Upper lobe of right lung (tissue), 1 donor: Measurements from ENCODE around the gene RPSA. TPM values are rescaled to one million over a fixed set of nuclear protein-coding genes. Genes with fewer than 3 reads are reported as not detected.

Source experiments
- ATAC-seq: fragments of 200-7000 bp; cut with Tn5 transposase; one replicate; pipeline ENCODE4 v1.9.1; 2020; ENCODE audit warnings: mild to moderate bottlenecking, moderate library complexity
- DNase-seq: peaks from one replicate; pipeline ENCODE4 v3.0.0-alpha.2; 2020
- H3K27ac ChIP-seq: fragments of 200-600 bp; one replicate; pipeline ENCODE4 v1.8.0; 2022
- H3K27me3 ChIP-seq: fragments of 200-600 bp; one replicate; pipeline ENCODE4 v1.8.0; 2022; ENCODE audit warnings: mild to moderate bottlenecking
- H3K36me3 ChIP-seq: fragments of 200-600 bp; one replicate; pipeline ENCODE4 v1.8.0; 2022
- H3K4me1 ChIP-seq: fragments of 200-600 bp; one replicate; pipeline ENCODE4 v1.8.0; 2022
- H3K4me3 ChIP-seq: fragments of 200-600 bp; one replicate; pipeline ENCODE4 v1.8.0; 2022; ENCODE audit warnings: mild to moderate bottlenecking
- H3K9me3 ChIP-seq: fragments of 200-600 bp; one replicate; pipeline ENCODE4 v1.8.0; 2022
- CTCF ChIP-seq: fragments of 200-600 bp; IDR thresholded peaks from one replicate; pipeline ENCODE4 v1.8.0; 2022; ENCODE audit warnings: antibody characterized with exemption
- intact Hi-C: fragments of 100-400 bp; cut with DNase I; formaldehyde crosslinking; loops from one replicate; pipeline ENCODE4 v1.11.0; 2022
- total RNA-seq: library from RNA; stranded (reverse); fragmentation: NEBNext Ultra II Directional; extraction: Animal tissue kit (Norgen Biotek cat#: 25700); gene quantifications from one replicate; pipeline ENCODE4 v1.2.1, GENCODE V29; 2021
- donor health status: DM: no; HTN: yes; CAD: no; lungs with severe emphysema.

The RPSA gene
- total RNA-seq, 1 donor from 2014 or later, result 732 TPM

- ATAC-seq (no peak), DNase-seq (no peak)
- no peaks in the 10 kb centered on the region for H3K36me3 ChIP-seq
- H3K27me3 ChIP-seq, result no peaks in the 10 kb centered on the region
- no peaks in the 10 kb centered on the region for H3K4me1 ChIP-seq
- intact Hi-C loops, result no loop called here
- no peak for TF ChIP-seq CTCF
- no peak overlapping the region for H3K27ac ChIP-seq
- H3K9me3 ChIP-seq, result no peaks in the 10 kb centered on the region
- no peak overlapping the region for H3K4me3 ChIP-seq
These were observed 33.7 kb upstream of the RPSA start for GRCh38 chr3:39372833-39373232.

DNA sequence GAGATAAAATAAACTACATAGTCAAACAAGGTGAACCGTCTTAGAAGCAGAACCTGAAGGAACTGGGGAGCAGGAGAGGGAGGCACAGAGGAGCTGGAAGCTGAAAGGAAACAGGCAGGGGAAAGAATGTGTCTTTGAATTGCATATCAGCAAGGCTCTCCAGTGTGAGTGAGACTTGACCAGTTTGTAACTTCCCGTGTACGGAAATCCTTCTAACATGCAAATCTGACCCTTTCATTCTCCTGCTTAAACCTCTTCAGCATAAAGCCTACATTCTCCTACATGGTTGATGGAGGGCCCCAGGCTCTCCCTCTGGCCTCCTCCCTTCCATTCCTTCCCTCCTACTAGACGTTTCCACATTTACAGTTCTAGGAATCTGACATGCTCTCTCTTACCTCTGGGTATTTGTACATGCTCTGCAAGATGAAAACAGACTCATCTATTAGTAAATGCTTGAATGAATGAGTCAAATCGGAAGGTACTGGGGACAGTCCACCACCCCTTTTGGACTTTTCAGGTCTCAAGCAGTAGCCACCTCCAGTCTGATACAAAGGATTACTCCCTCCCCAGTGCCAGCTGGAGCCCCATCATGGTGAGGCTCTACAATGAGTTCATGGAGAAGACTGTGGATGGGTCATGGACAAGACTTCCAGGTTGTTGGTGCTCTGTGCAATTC lies 29.4 kb upstream of the RPSA start:
- Histone ChIP-seq H3K4me3 (no peak overlapping the region), H3K27me3 (no peaks in the 10 kb centered on the region), H3K4me1 (no peaks in the 10 kb centered on the region), H3K9me3 (no peaks in the 10 kb centered on the region), H3K36me3 (no peaks in the 10 kb centered on the region), H3K27ac (no peak overlapping the region)
- ATAC-seq, result no peak
- no peak for TF ChIP-seq CTCF
- intact Hi-C loops, result no loop called here
- DNase-seq, result no peak

DNA sequence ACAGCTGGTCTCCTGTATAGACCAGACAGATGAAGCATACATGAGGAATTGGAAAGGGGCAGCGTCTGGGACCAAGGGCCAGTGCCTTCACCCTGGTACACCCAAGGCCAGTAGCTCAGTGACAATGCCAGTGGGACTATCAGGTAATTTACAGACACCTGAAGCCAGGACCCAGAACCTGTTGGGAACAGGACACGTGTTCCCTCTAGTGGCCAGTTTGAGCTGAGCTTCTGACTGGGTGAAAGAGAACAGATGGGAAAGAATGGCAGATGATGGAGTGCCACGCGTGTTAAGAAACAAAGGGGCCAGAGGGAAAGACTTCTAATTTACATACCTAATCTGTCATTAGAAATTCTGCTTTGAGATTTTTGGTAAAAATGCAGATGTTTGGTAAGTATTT lies 28.4 kb upstream of the RPSA start:
- Histone ChIP-seq H3K27me3 (no peaks in the 10 kb centered on the region), H3K36me3 (no peaks in the 10 kb centered on the region), H3K4me1 (peaks cover 6% of the 10 kb centered on the region), H3K4me3 (no peak overlapping the region), H3K9me3 (no peaks in the 10 kb centered on the region), H3K27ac (no peak overlapping the region)
- DNase-seq (no peak), ATAC-seq (peak; percentile 88)
- intact Hi-C loops, result no loop called here
- peak; percentile 67 for TF ChIP-seq CTCF

DNA sequence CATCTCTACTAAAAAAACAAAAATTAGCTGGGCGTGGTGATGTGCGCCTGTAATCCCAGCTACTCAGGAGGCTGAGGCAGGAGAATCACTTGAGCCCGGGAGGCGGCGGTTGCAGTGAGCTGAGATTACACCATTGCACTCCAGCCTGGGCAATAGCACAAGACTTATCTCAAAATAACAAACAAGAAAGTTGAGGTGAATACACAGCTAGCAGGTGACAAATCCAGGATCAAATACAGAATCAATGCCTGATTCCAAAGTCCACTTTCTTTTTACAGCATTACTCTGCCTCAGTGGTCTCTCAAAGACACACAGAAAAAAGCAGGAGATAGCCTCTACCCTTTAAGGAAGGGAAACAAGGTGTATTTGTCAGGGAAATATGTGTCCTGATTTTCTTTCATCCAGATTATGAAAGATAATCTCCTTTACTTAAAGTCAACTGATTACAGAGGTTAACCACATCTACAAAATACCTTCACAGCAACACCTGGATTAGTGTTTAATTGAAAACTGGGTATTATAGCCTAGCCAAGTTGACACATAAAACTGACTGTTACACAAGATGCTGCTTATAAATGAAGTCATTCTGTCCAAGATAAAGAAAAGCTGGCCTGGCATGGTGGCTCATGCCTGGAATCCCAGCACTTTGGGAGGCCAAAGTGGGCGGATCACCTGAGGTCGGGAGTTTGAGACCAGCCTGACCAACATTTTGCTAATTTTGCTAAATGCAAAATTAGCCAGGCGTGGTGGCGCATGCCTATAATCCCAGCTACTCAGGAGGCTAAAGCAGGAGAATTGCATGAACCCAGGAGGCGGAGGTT lies 27.4 kb upstream of the RPSA start:
- no peak overlapping the region for H3K27ac ChIP-seq
- no peaks in the 10 kb centered on the region for H3K9me3 ChIP-seq
- ATAC-seq (no peak), DNase-seq (no peak)
- no peak overlapping the region for H3K4me3 ChIP-seq
- no peaks in the 10 kb centered on the region for H3K36me3 ChIP-seq
- intact Hi-C loops, result no loop called here
- no peaks in the 10 kb centered on the region for H3K27me3 ChIP-seq
- no peak for TF ChIP-seq CTCF
- H3K4me1 ChIP-seq, result peaks cover 6% of the 10 kb centered on the region

GRCh38 chr3:39379778-39380155 lies 26.8 kb upstream of the RPSA start:
- DNase-seq (no peak), ATAC-seq (no peak)
- no peaks in the 10 kb centered on the region for H3K9me3 ChIP-seq
- no peak overlapping the region for H3K27ac ChIP-seq
- H3K4me1 ChIP-seq, result peaks cover 9% of the 10 kb centered on the region
- no peaks in the 10 kb centered on the region for H3K27me3 ChIP-seq
- no peaks in the 10 kb centered on the region for H3K36me3 ChIP-seq
- TF ChIP-seq CTCF, result no peak
- intact Hi-C loops, result no loop called here
- H3K4me3 ChIP-seq, result no peak overlapping the region
